Keratinocyte (primary cell): ENCODE data around the gene WSB1.

Source experiments
- CTCF ChIP-seq, 3 experiments: IDR thresholded peaks in 1 of 3; conservative IDR thresholded peaks in 1 of 3; optimal IDR thresholded peaks in 1 of 3; 2 replicates in 2 of 3; 3 replicates in 1 of 3; pipeline versions ENCODE3 to v1.5.1; 2011; ENCODE audit warnings: low read length in 3 of 3, mild to moderate bottlenecking in 3 of 3, moderate library complexity in 2 of 3, control low read depth in 1 of 3, inconsistent platforms in 1 of 3; ENCODE audit not compliant: insufficient read depth in 2 of 3; ENCODE audit errors: extremely low read depth in 1 of 3
- EZH2 ChIP-seq: IDR thresholded peaks from one replicate; pipeline ENCODE4 v1.6.1; 2012; ENCODE audit warnings: inconsistent platforms, mild to moderate bottlenecking, low read length, moderate library complexity

DNA sequence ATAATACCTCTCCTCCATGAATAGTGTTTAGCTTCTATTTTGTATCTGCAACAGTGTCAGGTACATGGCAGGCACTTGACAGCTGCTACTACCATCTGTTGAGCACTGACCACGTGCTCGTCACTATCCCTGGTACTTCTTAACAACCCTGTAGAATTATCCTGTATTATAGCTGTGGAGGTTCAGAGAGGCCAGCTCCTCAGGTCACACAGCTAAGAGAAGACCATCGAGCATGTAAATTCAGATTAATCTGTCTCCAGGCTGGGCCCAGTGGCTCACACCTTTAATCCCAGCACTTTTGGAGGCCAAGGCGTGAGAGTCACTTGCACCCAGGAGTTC, 26.3 kb downstream of the WSB1 start:
- TF ChIP-seq CTCF (optimal IDR thresholded peaks at IDR 0.05 in 1 of 3, IDR thresholded peaks at IDR 0.05 in 1 of 3, conservative IDR thresholded peaks at IDR 0.05 in 1 of 3; ENCODE audit: extremely low read depth in 1 of 3, insufficient read depth in 2 of 3, low read length in 3 of 3) (no peak), EZH2 (no peak)
